ENCODE measurements around the gene PTPRD.
A peak's percentile ranks its signal among the peaks of the same experiment; 100 is the strongest.
"Not testable (repeated sequence)": the region's sequence is repeated elsewhere in the genome, so short reads cannot be mapped to it uniquely, and the experiment has no call there.

PTPRD gene

GRCh38 chr9:9102295-9102694 lies 1510.5 kb downstream of the PTPRD start:
- DNase-seq = no peak

GRCh38 chr9:9100070-9100469 lies 1512.7 kb downstream of the PTPRD start:
- DNase-seq = no peak

DNA sequence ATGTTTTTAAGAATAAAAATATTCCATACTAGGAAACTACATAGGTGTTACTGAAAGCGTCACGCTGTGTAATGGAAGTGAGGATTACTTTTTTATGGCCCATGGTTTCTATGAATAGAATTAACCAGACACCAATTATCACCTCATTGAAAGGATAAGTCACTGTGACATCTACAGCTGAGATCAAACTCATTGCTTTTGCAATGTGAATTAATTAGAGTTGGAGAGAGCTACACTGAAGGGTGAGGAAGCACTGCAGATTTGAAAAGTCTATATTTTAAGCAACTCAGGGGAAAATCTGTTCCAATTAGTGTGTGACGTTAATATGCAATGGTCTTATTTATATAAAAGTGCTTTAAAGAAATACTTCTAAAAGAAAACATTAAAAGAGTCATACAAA lies 1513.2 kb downstream of the PTPRD start:
- DNase-seq = no peak

GRCh38 chr9:9097254-9097653 lies 1515.5 kb downstream of the PTPRD start:
- DNase-seq = not testable (repeated sequence)

- no peak for DNase-seq
Measured at GRCh38 chr9:9091387-9091786, 1521.4 kb downstream of the PTPRD start.

DNA sequence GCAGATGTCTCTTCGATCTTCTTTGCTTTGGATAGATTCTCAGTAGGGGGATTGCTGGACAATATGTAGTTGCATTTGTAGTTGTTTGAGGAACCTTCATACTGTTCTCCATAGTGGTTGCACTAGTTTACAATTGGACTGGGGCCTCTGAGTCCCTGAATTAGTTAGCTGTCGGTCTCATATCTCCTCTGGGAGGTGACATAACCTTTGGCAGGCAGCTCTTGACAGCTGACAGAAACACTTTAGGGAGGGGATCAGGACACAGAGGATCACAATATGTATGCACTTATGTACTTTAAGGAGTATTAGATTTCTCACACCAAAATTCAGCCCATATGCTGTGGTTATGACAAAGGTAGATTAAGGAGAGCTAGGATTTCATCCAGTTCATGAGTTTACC lies 1533.3 kb downstream of the PTPRD start:
- DNase-seq = no peak

- DNase-seq = no peak
Measured at GRCh38 chr9:9078301-9078700, 1534.5 kb downstream of the PTPRD start.

GRCh38 chr9:9061627-9062026 lies 1551.2 kb downstream of the PTPRD start:
- no peak for DNase-seq

DNA sequence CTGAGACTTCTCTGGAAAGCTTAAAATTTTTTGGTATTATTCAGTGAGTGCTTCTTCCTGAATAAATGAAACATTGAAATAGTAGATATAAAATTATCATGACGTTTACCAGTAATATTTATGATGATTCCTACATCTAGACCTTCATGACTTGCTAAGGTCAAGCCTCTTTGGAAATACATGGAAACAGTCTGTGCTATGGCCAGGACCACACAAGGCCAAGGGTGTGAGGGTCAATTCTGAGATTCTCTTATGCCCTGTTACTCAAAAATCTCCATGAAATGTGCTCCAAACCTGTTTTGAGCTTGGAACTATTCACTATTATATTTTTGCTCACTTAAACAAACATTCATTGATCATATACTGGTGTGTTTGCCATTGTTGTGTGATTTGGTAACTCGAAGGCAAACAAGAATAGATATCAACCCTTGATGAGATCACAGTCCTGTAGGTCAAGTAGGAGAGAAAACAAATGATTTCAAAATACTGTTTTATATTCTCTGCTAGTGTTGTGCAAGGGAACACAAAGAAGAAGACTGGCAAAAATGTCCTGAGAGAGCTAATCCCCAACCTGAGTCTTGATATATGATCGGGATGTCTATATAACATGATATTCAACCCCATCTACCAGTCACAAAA lies 1558.3 kb downstream of the PTPRD start:
- DNase-seq = no peak

- no peak for DNase-seq
Measured at GRCh38 chr9:9045572-9045971, 1567.2 kb downstream of the PTPRD start.

DNA sequence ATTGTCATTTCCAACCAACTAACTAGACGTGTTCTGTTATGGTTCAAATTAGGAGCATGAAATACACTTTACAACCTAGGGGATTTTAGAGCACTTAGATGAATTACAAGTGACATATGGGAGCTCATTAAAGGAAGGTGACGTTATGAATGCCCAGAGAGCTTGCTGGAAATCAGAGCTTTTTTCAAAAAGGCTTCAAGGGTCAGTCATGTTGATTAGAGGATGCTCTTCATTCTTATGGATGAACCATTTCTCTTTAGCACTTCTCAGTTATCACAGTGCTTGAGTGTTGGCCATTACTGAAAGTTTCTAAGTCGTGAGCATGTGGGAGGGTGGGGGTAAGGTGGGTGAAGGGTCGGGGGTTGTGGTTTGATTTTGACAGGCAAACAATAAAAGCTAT lies 1567.7 kb downstream of the PTPRD start:
- DNase-seq = no peak

GRCh38 chr9:9043788-9044187 lies 1569.0 kb downstream of the PTPRD start:
- not testable (repeated sequence) for DNase-seq

GRCh38 chr9:9041756-9042155 lies 1571.0 kb downstream of the PTPRD start:
- no peak for DNase-seq

GRCh38 chr9:9033022-9033421 lies 1579.8 kb downstream of the PTPRD start:
- DNase-seq = no peak

DNA sequence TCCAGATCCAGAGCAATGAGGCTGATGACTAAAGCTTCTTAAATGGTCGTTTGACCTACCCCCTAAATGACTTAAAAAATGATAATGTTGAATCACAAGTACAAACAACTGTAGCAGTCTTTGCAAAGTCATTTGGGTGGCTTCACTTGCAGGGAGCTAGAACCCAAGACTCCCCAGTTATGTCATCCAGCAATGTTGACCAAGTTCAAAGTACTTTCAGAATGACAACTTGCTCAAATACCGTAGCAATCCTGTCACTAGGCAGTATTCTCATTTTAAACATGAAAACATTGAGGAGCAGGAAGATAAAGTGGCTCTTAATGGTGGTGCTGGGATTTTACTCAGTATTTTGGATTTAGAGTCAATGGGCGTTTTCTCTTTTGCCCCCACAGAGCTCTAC lies 1596.2 kb downstream of the PTPRD start:
- no peak for DNase-seq

- peak; percentile 16 to 63 for DNase-seq
Measured at GRCh38 chr9:9004810-9005209, 1608.0 kb downstream of the PTPRD start.

DNA sequence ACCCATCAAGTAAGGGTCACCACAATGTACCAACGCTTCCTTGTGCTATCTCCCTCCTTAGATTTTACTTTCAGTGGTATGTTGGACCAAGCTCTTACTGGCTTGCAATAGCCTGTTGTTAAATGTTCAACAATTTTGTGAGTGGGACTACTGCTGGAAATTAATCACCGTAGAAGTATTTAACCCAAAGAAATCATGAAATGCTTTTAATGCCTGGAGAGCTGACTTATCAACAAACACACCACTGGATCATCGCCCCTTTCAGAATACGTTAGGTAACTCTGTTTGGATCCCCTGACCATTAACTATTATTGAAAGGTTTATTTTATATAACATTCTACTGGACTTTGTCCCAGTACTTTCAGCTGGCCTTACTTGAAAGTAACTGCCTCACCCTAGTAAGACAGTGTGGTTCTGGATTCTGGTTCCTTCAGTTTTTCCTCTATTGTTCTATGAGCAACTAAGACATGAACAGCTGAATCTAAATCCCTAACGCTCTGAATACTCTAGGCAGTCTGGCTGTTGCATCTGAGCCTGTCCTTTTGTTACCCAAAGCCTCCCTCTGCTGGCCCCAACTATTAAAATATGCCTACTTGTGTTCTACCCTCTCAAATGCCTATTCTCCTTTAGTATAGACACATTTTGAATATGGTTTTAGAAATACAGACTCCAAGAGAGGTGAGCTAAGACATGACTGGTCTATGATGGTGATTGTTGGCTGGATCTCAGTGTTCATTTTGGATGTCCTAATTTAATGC lies 1609.8 kb downstream of the PTPRD start:
- DNase-seq = peak; percentile 36 to 71

DNA sequence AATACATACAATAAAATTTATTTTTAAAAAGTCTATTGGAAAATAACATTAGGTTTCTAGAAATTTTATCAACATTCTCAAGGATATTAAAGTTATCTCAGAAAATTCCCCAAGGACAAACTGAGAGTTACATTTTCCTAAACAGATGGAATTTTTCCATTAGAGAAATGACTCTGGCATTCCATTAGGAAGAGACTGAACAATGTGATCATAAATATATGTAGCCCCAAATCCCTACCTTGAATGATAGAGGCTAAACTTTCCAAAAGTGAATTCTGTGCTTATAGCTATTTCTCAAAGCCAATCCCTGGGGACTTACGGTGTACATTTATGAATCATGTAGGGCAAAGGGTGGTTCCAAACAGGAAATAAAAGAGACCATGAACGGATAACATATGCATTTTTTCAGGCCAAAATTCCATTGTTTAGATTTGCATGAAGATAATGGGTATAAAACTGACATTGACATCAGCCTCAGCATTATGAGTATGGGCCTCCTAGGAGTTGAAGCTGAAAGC lies 1632.2 kb downstream of the PTPRD start:
- DNase-seq = no peak

DNA sequence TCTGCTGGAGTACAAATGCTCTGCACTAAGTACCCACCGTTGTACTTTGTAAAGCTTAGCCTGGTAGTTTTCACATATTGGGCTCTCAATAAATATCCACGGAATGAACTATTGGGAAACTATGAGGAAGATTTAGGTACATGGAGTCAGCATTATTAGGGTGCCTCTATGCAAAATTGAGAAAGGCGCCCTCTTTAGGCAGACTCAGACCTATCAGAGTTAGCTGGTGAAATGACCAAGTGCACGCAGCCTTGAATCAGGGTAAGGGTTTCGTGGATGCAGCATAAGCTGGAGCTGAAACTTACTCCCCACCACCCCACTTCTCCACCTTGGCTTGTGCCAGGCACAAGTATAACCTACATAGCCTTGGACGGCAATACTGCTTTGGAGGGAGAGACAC lies 1634.5 kb downstream of the PTPRD start:
- DNase-seq = no peak

DNA sequence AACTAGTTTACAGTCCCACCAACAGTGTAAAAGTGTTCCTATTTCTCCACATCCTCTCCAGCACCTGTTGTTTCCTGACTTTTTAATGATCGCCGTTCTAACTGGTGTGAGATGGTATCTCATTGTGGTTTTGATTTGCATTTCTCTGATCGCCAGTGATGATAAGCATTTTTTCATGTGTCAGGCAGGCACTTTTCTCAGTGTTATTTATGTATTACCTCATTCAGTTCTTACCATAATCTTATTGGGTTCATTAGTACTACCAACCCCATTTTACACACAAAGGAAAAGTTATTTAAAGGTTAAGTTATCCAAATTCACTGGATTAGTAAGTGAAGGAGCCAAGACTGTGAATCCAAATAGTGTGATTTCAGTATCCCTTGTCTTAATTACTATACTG lies 1644.5 kb downstream of the PTPRD start:
- peak in 1 of 2 experiments; percentile 8 for DNase-seq

DNA sequence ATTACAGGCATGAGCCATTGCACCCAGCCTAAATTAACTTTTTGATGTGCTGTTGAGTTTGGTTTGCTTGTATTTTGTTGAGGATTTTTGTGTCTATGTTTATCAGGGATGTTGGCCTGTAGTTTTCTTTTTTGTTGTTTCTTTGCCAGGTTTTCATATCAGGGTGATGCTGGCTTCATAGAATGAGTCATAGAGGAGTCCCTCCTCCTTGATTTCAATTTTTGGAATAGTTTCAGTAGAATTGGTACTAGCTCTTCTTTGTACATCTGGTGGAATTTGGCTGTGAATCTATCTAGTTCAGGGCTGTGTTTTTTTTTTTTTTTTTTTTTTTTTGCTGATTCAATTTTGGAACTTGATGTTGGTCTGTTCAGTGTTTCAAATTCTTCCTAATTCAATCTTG lies 1648.9 kb downstream of the PTPRD start:
- no peak for DNase-seq

GRCh38 chr9:8962084-8962483 lies 1650.7 kb downstream of the PTPRD start:
- no peak for DNase-seq

- no peak for DNase-seq
Measured at GRCh38 chr9:8961186-8961851, 1651.5 kb downstream of the PTPRD start.

GRCh38 chr9:8960254-8960653 lies 1652.5 kb downstream of the PTPRD start:
- no peak for DNase-seq
